Activated B cell treated with CpG ODN at 0.5 μM for 24 hours (primary cell): ENCODE data around the gene FYN. TPM values are rescaled to one million over a fixed set of nuclear protein-coding genes. Genes with fewer than 3 reads are reported as not detected.

Experiments used
- ATAC-seq: fragments of 200-7000 bp; cut with Tn5 transposase; one replicate; pipeline ENCODE4 v1.10.0; 2021; ENCODE audit warnings: low read depth, mild to moderate bottlenecking, moderate library complexity
- CTCF ChIA-PET: fragments of 350-600 bp; sonication (Branson Sonifier 250); formaldehyde crosslinking; loops from one replicate; lab custom pipeline; 2021; ENCODE audit warnings: antibody characterized with exemption; lab: Charles Lee
- POLR2A ChIA-PET: fragments of 350-600 bp; sonication (Branson Sonifier 250); formaldehyde crosslinking; loops from one replicate; lab custom pipeline; 2021; ENCODE audit warnings: antibody characterized with exemption; lab: Charles Lee
- DNase-seq: peaks from one replicate; pipeline ENCODE4 v3.0.0; 2022
- H3K27ac Mint-ChIP-seq: one replicate; pipeline ENCODE4 v1.8.0; 2020; ENCODE audit warnings: mixed read lengths
- H3K27me3 Mint-ChIP-seq: one replicate; pipeline ENCODE4 v1.8.0; 2021; ENCODE audit warnings: mixed read lengths
- H3K36me3 Mint-ChIP-seq: one replicate; pipeline ENCODE4 v1.8.0; 2021; ENCODE audit warnings: low read depth, mixed read lengths
- H3K4me1 Mint-ChIP-seq: one replicate; pipeline ENCODE4 v1.8.0; 2021; ENCODE audit warnings: mixed read lengths
- H3K4me3 Mint-ChIP-seq: one replicate; pipeline ENCODE4 v1.8.0; 2020; ENCODE audit warnings: mild to moderate bottlenecking, mixed read lengths
- H3K9me3 Mint-ChIP-seq: one replicate; pipeline ENCODE4 v1.8.0; 2020; ENCODE audit warnings: mixed read lengths
- intact Hi-C: fragments of 100-400 bp; cut with micrococcal nuclease; formaldehyde crosslinking; loops from one replicate; pipeline ENCODE4 v1.15.1; 2024
- total RNA-seq: library from RNA; stranded (reverse); gene quantifications from 2 replicates; pipeline ENCODE4 v1.2.3, GENCODE V29; 2022
- TF ChIP-seq, protein P1 (sequence below): fragments of 200-600 bp; IDR thresholded peaks from one replicate; pipeline ENCODE4 v1.8.0; 2022; ENCODE audit warnings: antibody characterized with exemption, mild to moderate bottlenecking

The FYN gene
- total RNA-seq, 1 donor from 2014 or later, result 64.7 TPM

DNA sequence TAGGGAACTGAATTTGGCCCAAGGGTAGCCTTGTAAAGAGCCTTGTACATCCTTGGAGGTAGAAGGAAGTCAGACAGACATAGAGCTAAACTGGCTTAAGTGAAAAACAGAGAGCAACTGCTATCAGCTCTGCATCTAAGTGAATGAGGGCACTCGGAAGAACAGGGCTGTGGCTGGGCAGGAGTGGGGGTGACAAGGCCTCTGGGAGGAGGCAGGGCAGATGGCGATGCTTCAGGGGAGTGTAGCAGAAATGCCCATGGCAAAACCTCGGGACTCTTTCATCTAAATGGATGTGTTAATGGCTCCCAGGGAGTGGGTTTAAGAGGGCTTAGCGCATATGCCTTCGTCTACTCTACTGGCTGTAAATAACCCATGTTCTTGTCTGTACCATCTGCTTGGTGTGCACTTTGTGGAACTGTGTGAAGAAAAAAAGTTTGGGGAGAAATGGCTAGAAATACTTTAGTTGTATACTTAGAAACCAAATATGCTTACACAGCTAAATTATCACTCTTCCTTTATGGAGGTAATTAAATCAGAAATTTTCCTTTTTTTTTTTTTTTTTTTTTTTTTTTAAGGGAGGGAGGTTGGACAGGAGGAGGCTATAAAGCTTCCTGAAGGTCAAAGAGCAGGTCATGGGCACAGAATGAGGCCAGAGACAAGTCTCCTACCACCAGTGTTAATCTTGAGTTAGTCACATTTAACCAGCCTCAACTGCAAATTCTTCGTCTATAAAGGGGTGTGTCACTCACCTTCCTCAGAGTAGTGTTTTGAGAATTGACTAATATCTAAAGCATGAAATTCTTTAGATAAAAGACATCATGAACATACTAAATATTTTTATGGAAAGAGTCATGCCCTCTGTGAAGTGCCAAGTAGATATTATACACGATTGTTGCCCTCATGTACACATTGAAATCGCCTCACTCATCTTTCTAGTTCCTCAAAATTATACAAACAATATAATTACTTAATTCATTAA, 60.9 kb downstream of the FYN start:
- peaks cover 7% of the 10 kb centered on the region for H3K4me1 Mint-ChIP-seq

DNA sequence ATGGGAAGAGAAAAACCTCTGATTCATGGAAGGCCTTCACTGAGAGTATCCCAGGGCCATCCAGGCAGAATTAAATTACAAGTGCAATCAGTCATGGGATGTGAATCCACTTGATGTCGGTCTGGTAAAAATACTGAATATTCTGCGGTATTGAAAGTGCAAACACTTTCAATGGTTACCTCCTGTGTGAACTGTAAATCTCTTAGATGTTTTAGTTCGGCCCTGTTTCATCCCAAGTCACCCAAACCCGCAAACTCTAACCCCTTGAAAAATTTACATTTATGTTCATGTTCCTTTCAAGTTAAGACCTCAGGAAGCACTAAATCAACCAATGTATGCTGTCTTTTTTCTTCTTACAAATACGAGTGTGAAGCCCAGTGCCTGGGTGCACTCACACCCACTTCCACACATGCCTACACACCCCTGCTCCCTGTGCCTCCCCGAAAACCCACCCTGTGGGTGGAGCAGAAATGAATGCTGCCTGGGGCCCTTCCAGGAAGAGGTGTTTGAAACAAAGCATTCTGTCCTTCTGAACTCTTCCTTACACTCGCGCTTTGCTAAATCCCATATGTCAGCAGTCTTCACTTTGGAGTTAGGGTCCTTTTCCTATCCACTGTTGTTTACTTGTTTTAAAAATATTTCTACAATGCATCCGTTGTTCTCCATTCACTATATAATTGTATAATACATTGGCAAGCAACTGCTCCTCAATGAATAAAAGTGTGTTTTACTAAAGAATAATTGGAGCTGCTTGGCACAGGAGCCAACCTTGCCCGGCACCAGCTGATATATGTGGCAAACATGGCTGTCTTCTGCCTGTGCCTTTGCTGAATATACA, 62.7 kb downstream of the FYN start:
- H3K36me3 Mint-ChIP-seq, result peaks cover 13% of the 10 kb centered on the region
- no peaks in the 10 kb centered on the region for H3K27me3 Mint-ChIP-seq
- no peak for ATAC-seq
- no peaks in the 10 kb centered on the region for H3K9me3 Mint-ChIP-seq
- no peak for DNase-seq
- H3K4me1 Mint-ChIP-seq, result peaks cover 25% of the 10 kb centered on the region
- TF ChIP-seq, protein P1, sequence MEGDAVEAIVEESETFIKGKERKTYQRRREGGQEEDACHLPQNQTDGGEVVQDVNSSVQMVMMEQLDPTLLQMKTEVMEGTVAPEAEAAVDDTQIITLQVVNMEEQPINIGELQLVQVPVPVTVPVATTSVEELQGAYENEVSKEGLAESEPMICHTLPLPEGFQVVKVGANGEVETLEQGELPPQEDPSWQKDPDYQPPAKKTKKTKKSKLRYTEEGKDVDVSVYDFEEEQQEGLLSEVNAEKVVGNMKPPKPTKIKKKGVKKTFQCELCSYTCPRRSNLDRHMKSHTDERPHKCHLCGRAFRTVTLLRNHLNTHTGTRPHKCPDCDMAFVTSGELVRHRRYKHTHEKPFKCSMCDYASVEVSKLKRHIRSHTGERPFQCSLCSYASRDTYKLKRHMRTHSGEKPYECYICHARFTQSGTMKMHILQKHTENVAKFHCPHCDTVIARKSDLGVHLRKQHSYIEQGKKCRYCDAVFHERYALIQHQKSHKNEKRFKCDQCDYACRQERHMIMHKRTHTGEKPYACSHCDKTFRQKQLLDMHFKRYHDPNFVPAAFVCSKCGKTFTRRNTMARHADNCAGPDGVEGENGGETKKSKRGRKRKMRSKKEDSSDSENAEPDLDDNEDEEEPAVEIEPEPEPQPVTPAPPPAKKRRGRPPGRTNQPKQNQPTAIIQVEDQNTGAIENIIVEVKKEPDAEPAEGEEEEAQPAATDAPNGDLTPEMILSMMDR, result no peak
- no peak overlapping the region for H3K4me3 Mint-ChIP-seq
- no peak overlapping the region for H3K27ac Mint-ChIP-seq
- intact Hi-C loops, result no loop called here
- ChIA-PET CTCF (interaction anchor here (1.1 kb wide), 1 partner anchor 10 kb away, joined by 3 read pairs; no protein-coding TSS in a partner anchor), POLR2A (interaction anchor here (1.0 kb wide), 1 partner anchor 34 kb away, joined by 4 read pairs; no protein-coding TSS in a partner anchor)

More for the DNA sequence above, 60.9 kb downstream of the FYN start:
- ChIA-PET CTCF (no interaction called here), POLR2A (no interaction called here)
- no peaks in the 10 kb centered on the region for H3K9me3 Mint-ChIP-seq
- DNase-seq (no peak), ATAC-seq (no peak)
- no peaks in the 10 kb centered on the region for H3K27me3 Mint-ChIP-seq
- no peak overlapping the region for H3K4me3 Mint-ChIP-seq
- no peak overlapping the region for H3K27ac Mint-ChIP-seq
- intact Hi-C loops, result no loop called here
- H3K36me3 Mint-ChIP-seq, result peaks cover 13% of the 10 kb centered on the region
- TF ChIP-seq, protein P1, result no peak

DNA sequence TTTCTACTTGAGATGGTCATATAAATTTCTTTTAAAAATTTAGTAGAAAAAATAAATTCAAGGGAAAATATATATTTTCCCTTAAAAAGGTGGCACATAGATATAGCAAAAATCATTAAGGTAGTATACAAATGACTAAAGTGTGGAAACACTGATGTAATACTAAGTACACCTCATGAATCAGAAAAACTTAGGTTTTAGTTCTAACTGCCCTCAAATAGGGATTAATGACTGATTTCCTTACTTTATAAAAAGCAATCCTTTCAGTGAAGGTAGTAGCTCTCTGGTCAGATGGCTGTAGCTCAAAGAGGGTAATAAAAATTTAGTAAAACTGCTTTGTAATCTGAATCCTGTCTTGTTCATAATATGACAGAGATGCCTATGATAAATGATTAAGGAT, 63.5 kb downstream of the FYN start:
- DNase-seq, result no peak
- intact Hi-C loops, result no loop called here
- H3K4me3 Mint-ChIP-seq, result no peak overlapping the region
- H3K4me1 Mint-ChIP-seq, result peaks cover 32% of the 10 kb centered on the region
- no peak overlapping the region for H3K27ac Mint-ChIP-seq
- H3K27me3 Mint-ChIP-seq, result no peaks in the 10 kb centered on the region
- H3K9me3 Mint-ChIP-seq, result no peaks in the 10 kb centered on the region
- ATAC-seq, result no peak
- peaks cover 13% of the 10 kb centered on the region for H3K36me3 Mint-ChIP-seq
- TF ChIP-seq, protein P1, result no peak
- CTCF ChIA-PET, result no interaction called here
- POLR2A ChIA-PET, result no interaction called here

DNA sequence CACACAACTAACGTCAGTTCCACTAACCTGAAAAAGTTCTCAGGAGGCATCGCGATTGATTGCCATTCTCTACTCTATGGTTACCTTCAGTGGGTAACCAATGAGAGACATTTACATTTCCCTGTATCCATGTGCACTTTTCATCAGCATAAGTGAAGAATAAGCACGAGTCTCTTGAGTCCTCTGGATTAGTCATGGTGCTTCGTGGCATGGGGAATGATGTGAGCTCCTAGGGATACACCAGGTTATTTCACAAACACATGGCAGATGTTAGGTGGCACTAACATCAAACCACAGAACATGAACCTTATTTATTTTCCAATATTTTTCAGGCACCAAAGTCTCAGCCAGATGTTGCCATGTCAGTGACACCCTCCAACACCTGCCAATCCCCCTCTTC, 64.0 kb downstream of the FYN start:
- TF ChIP-seq, protein P1, result no peak
- ChIA-PET CTCF (no interaction called here), POLR2A (no interaction called here)
- Mint-ChIP-seq H3K4me1 (peaks cover 37% of the 10 kb centered on the region), H3K27ac (no peak overlapping the region), H3K27me3 (no peaks in the 10 kb centered on the region), H3K4me3 (no peak overlapping the region), H3K9me3 (no peaks in the 10 kb centered on the region), H3K36me3 (peaks cover 13% of the 10 kb centered on the region)
- intact Hi-C loops, result no loop called here
- DNase-seq (no peak), ATAC-seq (no peak)

DNA sequence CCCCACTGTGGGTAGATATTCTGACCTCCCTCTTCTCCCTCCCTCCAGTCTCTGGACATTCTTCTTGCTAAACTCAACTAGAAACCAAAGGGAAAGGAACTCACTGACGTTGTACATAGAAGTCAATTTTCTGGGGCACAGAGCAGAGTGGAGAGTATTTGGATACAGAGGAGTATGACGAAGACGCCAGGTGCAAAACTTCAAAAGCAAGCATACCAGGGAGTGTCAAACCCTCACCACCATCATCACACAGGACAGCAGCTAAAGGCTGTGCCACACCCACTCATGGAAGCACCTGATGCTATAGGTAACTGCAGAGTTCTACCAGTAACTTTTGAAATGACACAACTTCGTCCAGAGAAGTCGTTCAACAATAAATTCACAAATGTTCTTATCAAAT, 64.8 kb downstream of the FYN start:
- DNase-seq (no peak), ATAC-seq (no peak)
- no peaks in the 10 kb centered on the region for H3K27me3 Mint-ChIP-seq
- intact Hi-C loops, result no loop called here
- ChIA-PET POLR2A (no interaction called here), CTCF (no interaction called here)
- peaks cover 44% of the 10 kb centered on the region for H3K4me1 Mint-ChIP-seq
- no peaks in the 10 kb centered on the region for H3K9me3 Mint-ChIP-seq
- TF ChIP-seq, protein P1, result no peak
- H3K36me3 Mint-ChIP-seq, result peaks cover 7% of the 10 kb centered on the region
- H3K27ac Mint-ChIP-seq, result no peak overlapping the region
- H3K4me3 Mint-ChIP-seq, result no peak overlapping the region
